Karpas-422 (cell line): ENCODE data around the gene FAR1. TPM values are rescaled to one million over a fixed set of nuclear protein-coding genes. Genes with fewer than 3 reads are reported as not detected.
"Not testable (repeated sequence)": the region's sequence is repeated elsewhere in the genome, so short reads cannot be mapped to it uniquely, and the experiment has no call there.

Source experiments
- DNase-seq: peaks from one replicate; pipeline ENCODE4 v3.0.0-alpha.2; 2015
- H2AFZ ChIP-seq: fragments of 200-600 bp; sonication (generic); 2 replicates; pipeline ENCODE4 v1.6.1; 2014; ENCODE audit warnings: antibody characterized with exemption, low read length, mixed read lengths
- H3K27ac ChIP-seq: fragments of 200-600 bp; sonication (generic); 2 replicates; pipeline ENCODE4 v1.5.1; 2014; ENCODE audit warnings: mild to moderate bottlenecking, low read length, moderate library complexity
- H3K27me3 ChIP-seq: fragments of 200-600 bp; sonication (generic); 2 replicates; pipeline ENCODE4 v1.6.1; 2014; ENCODE audit warnings: low read length, mixed read lengths
- H3K36me3 ChIP-seq: fragments of 200-600 bp; sonication (generic); 2 replicates; pipeline ENCODE4 v1.6.1; 2014; ENCODE audit warnings: low read length, mixed read lengths; ENCODE audit not compliant: insufficient read depth
- H3K4me1 ChIP-seq: fragments of 200-600 bp; sonication (generic); 2 replicates; pipeline ENCODE4 v1.6.1; 2014; ENCODE audit warnings: mild to moderate bottlenecking, low read length, mixed read lengths
- H3K4me2 ChIP-seq: fragments of 200-600 bp; sonication (generic); 2 replicates; pipeline ENCODE4 v1.6.1; 2014; ENCODE audit warnings: low read length, low read depth, mild to moderate bottlenecking; ENCODE audit not compliant: poor library complexity, severe bottlenecking
- H3K4me3 ChIP-seq: fragments of 200-600 bp; sonication (generic); 2 replicates; pipeline ENCODE4 v1.5.1; 2014; ENCODE audit warnings: mild to moderate bottlenecking, antibody characterized with exemption, low read length, mixed read lengths
- H3K79me2 ChIP-seq: fragments of 200-600 bp; sonication (generic); 2 replicates; pipeline ENCODE4 v1.6.1; 2014; ENCODE audit warnings: mild to moderate bottlenecking, low read length, mixed read lengths
- H3K9ac ChIP-seq: fragments of 200-600 bp; sonication (generic); 2 replicates; pipeline ENCODE4 v1.6.0; 2014; ENCODE audit warnings: low read length
- H3K9me2 ChIP-seq: fragments of 200-600 bp; sonication (generic), shearing (Covaris generic); replicated peaks from 2 replicates; pipeline ENCODE4 v1.6.0; 2014; ENCODE audit warnings: mild to moderate bottlenecking, low read length, moderate library complexity; ENCODE audit not compliant: insufficient read depth
- H3K9me3 ChIP-seq: fragments of 300-700, 200-600 bp; sonication (generic); 2 replicates; pipeline ENCODE4 v1.6.1; 2014; ENCODE audit warnings: low read length, mixed read lengths
- H4K20me1 ChIP-seq: fragments of 200-600 bp; sonication (generic); 2 replicates; pipeline ENCODE4 v1.6.1; 2014; ENCODE audit warnings: mild to moderate bottlenecking, antibody characterized with exemption, low read length, low read depth; ENCODE audit not compliant: insufficient read depth
- total RNA-seq: library from RNA; depleted of rRNA; stranded (reverse); fragments of >200 nt; shearing (Covaris generic); gene quantifications from 2 replicates; pipeline ENCODE4 v1.2.3, GENCODE V29; 2014; ENCODE audit warnings: low replicate concordance

The FAR1 gene
- total RNA-seq, 1 experiment from 2014 or later, result 98.1 TPM

DNA sequence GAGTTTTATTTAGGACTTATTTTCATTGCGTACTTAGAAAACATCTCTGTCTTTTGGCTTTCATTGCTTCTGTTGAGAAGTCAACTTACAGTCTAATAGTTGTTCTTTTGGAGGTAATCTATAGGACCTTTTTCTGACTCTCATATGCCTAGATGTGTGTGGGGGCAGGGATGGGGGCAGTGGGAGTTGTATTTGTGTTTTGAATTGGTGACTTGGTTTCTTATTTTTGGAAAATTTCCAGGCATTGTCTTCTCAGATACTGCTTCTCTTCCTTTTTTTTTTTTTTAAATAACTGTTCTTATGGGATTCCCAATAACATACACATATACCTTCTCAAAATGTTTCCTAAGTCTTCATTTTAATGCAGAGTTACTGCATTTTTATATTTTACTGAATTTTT lies 58.0 kb downstream of the FAR1 start:
- Histone ChIP-seq H3K36me3 (peaks cover 50% of the 10 kb centered on the region), H3K27ac (no peak overlapping the region), H3K9me3 (no peaks in the 10 kb centered on the region), H3K79me2 (no peaks in the 10 kb centered on the region), H4K20me1 (no peaks in the 10 kb centered on the region), H3K9me2 (no peaks in the 10 kb centered on the region), H3K4me3 (no peak overlapping the region), H2AFZ (no peak overlapping the region), H3K27me3 (no peaks in the 10 kb centered on the region), H3K4me1 (no peaks in the 10 kb centered on the region), H3K9ac (no peak overlapping the region), H3K4me2 (no peak overlapping the region)
- DNase-seq, result no peak

GRCh38 chr11:13728076-13728475 lies 59.6 kb downstream of the FAR1 start:
- H3K4me1 ChIP-seq, result no peaks in the 10 kb centered on the region
- H3K36me3 ChIP-seq, result peaks cover 39% of the 10 kb centered on the region
- no peaks in the 10 kb centered on the region for H3K27me3 ChIP-seq
- no peak overlapping the region for H2AFZ ChIP-seq
- H3K9me3 ChIP-seq, result no peaks in the 10 kb centered on the region
- no peak overlapping the region for H3K4me3 ChIP-seq
- no peak overlapping the region for H3K27ac ChIP-seq
- no peaks in the 10 kb centered on the region for H4K20me1 ChIP-seq
- H3K9ac ChIP-seq, result no peak overlapping the region
- H3K4me2 ChIP-seq, result no peak overlapping the region
- no peak for DNase-seq
- no peaks in the 10 kb centered on the region for H3K9me2 ChIP-seq
- no peaks in the 10 kb centered on the region for H3K79me2 ChIP-seq

DNA sequence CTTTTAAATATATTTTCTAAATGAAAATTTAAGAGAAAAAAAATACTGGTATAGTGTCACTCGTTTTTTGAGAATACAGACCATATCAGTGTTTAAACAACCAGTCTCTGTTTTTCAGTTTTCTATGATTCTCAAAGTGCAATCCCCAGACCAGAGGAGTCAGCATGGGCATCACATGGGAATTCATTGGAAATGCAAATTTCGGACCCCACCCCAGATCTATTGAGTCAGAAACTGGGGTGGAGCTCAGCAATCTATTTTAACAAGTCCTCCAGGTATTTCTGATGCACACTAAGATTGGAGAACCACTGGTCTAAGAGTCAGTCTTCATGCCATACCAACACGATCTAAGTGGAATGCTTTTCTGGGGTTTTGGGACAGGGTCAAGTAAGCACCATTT lies 66.1 kb downstream of the FAR1 start:
- no peaks in the 10 kb centered on the region for H3K4me1 ChIP-seq
- no peak overlapping the region for H3K27ac ChIP-seq
- no peaks in the 10 kb centered on the region for H3K27me3 ChIP-seq
- no peaks in the 10 kb centered on the region for H4K20me1 ChIP-seq
- H2AFZ ChIP-seq, result no peak overlapping the region
- no peaks in the 10 kb centered on the region for H3K9me3 ChIP-seq
- no peak for DNase-seq
- H3K4me2 ChIP-seq, result no peak overlapping the region
- H3K9ac ChIP-seq, result no peak overlapping the region
- no peaks in the 10 kb centered on the region for H3K9me2 ChIP-seq
- H3K79me2 ChIP-seq, result no peaks in the 10 kb centered on the region
- H3K4me3 ChIP-seq, result no peak overlapping the region
- H3K36me3 ChIP-seq, result peaks cover 2% of the 10 kb centered on the region; the same call in 1 of the 2 replicates

DNA sequence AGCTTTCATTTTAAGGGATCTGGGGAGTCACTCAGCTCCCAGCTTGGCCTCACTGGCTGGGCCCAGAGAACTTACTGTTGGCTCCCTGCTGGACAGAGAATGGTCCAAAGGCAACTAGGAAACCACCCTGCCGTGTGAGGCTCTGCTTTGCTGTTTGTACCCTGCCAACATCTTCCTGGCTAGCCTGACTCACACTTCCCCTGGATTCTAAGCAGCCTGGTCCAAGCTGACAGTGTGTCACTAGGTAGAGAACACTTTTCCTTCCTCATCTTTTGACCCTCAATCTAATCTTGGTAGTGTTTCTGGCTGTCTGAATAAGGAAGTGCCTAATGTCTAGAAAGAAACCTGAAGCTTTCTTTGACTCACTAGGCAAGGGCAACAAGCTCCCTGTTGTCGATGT lies 76.7 kb downstream of the FAR1 start:
- no peaks in the 10 kb centered on the region for H3K27me3 ChIP-seq
- no peaks in the 10 kb centered on the region for H3K79me2 ChIP-seq
- H2AFZ ChIP-seq, result no peak overlapping the region
- DNase-seq, result no peak
- H3K9me3 ChIP-seq, result no peaks in the 10 kb centered on the region
- H3K9ac ChIP-seq, result no peak overlapping the region
- no peaks in the 10 kb centered on the region for H3K36me3 ChIP-seq
- H3K4me1 ChIP-seq, result no peaks in the 10 kb centered on the region
- H4K20me1 ChIP-seq, result no peaks in the 10 kb centered on the region
- H3K4me3 ChIP-seq, result no peak overlapping the region
- H3K4me2 ChIP-seq, result no peak overlapping the region
- no peak overlapping the region for H3K27ac ChIP-seq
- H3K9me2 ChIP-seq, result no peaks in the 10 kb centered on the region

DNA sequence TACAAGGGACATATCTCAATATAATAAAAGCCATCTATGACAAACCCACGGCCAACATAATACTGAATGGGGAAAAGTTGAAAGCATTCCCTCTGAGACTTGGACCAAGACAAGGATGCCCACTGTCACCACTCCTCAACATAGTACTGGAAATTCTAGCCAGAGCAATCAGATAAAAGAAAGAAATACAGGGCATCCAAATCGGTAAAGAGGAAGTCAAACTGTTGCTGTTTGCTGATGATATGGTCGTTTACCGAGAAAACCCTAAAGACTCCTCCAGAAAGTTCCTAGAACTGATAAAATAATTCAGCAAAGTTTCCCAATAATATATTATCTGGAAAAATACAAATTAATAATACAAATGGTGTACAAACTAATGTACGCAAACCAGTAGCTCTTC lies 84.8 kb downstream of the FAR1 start:
- not testable (repeated sequence) for H3K4me1 ChIP-seq, H3K27ac ChIP-seq, H3K36me3 ChIP-seq, H3K4me2 ChIP-seq, H3K9me2 ChIP-seq, H3K4me3 ChIP-seq, H3K27me3 ChIP-seq, DNase-seq, H3K79me2 ChIP-seq, H2AFZ ChIP-seq, H4K20me1 ChIP-seq, H3K9me3 ChIP-seq, H3K9ac ChIP-seq

DNA sequence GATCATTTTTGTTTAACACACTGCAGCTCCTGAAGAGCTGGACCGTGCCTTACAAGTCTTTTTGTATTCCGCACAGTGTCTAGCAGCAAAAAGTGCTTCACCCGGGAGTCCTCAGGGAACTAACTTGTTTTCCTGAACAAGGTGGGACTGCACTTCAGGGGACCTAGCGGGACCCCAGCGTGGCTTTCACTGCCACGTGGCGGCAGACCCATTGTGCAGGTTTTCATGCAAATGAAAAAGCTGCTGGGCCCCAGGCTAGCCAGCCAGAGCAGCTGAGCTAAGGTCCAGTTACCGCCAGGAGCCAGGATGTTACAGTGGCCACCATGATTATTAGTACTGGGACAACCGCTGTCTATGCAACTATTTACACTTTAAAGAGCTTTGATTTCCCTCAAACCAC lies 90.6 kb downstream of the FAR1 start:
- DNase-seq, result no peak
- Histone ChIP-seq H2AFZ (no peak overlapping the region), H3K27ac (no peak overlapping the region), H3K9ac (no peak overlapping the region), H3K9me2 (no peaks in the 10 kb centered on the region), H3K4me3 (no peak overlapping the region), H3K79me2 (no peaks in the 10 kb centered on the region), H3K4me1 (no peaks in the 10 kb centered on the region), H4K20me1 (no peaks in the 10 kb centered on the region), H3K9me3 (no peaks in the 10 kb centered on the region), H3K27me3 (no peaks in the 10 kb centered on the region), H3K36me3 (no peaks in the 10 kb centered on the region), H3K4me2 (no peak overlapping the region)

DNA sequence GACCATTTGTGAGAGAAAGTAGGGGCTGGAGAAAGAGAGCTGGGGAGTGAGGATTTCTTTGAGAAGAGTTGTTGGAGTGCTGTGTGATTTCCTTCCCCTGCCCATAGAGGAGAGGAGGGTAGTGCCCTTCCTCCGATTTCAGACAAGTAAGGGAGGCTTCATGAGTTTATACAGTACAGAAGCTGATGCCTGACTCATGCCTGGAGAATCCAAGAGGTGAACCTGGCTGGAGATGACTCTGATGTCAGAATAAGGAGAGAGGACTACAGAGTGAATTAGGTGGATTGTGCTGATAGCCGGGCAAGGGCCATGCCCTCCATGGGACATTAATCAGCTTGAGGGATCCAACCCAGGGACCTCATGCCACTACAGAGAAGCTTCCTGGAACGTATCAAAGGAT lies 91.6 kb downstream of the FAR1 start:
- Histone ChIP-seq H3K9me3 (no peaks in the 10 kb centered on the region), H4K20me1 (no peaks in the 10 kb centered on the region), H3K4me1 (no peaks in the 10 kb centered on the region), H2AFZ (no peak overlapping the region), H3K9me2 (no peaks in the 10 kb centered on the region), H3K27me3 (no peaks in the 10 kb centered on the region), H3K4me3 (no peak overlapping the region), H3K9ac (no peak overlapping the region), H3K27ac (no peak overlapping the region), H3K79me2 (no peaks in the 10 kb centered on the region), H3K36me3 (no peaks in the 10 kb centered on the region), H3K4me2 (no peak overlapping the region)
- DNase-seq, result no peak

DNA sequence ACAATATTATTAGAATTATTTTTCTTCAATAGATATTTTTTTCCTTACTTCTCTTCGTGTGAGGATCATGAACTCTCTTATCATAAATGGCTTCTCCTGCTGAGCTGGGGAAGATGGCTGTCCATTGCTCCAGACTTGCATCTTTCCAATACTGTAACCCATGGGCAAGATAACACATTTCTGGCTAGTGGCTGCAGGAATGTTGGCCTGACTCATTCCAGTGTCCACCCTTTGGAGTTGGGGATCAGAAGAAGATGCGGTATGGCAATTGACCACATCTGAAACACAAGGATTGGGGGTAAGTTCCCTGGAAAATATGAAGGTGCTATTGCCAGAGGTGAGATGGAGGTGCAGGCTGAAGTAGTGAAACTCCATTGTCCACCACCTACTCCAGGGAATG lies 92.8 kb downstream of the FAR1 start:
- Histone ChIP-seq H3K27me3 (no peaks in the 10 kb centered on the region), H3K9me3 (no peaks in the 10 kb centered on the region), H3K4me2 (no peak overlapping the region), H4K20me1 (no peaks in the 10 kb centered on the region), H3K4me3 (no peak overlapping the region), H3K27ac (no peak overlapping the region), H3K4me1 (no peaks in the 10 kb centered on the region), H3K9ac (no peak overlapping the region), H3K36me3 (no peaks in the 10 kb centered on the region), H3K79me2 (no peaks in the 10 kb centered on the region), H3K9me2 (no peaks in the 10 kb centered on the region), H2AFZ (no peak overlapping the region)
- no peak for DNase-seq

DNA sequence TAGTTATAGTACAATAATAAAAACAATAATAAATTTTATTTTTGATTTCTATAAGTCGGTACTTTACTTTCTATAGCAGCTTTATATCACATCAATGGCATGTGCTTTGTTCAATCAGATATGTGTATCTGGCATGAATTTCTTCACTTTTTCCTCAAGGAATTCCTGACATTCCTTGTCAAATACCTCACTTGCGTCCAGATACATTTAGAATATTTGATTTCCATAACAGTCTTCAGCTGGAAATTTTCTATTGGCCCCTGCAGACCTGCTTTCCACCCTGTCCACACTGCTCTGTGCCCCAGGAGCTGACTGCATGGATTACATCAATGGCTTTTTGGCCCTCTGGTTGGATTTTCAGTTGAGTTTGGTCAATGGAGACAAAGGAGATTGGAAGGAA lies 93.2 kb downstream of the FAR1 start:
- no peaks in the 10 kb centered on the region for H3K27me3 ChIP-seq
- H3K4me3 ChIP-seq, result no peak overlapping the region
- H3K79me2 ChIP-seq, result no peaks in the 10 kb centered on the region
- H4K20me1 ChIP-seq, result no peaks in the 10 kb centered on the region
- H3K36me3 ChIP-seq, result no peaks in the 10 kb centered on the region
- no peaks in the 10 kb centered on the region for H3K9me3 ChIP-seq
- no peak overlapping the region for H3K9ac ChIP-seq
- H3K4me2 ChIP-seq, result no peak overlapping the region
- H3K27ac ChIP-seq, result no peak overlapping the region
- H2AFZ ChIP-seq, result no peak overlapping the region
- H3K9me2 ChIP-seq, result no peaks in the 10 kb centered on the region
- no peaks in the 10 kb centered on the region for H3K4me1 ChIP-seq
- no peak for DNase-seq
